Urothelium cell line (cell line): ENCODE results near the gene CCDC197.

ENCODE experiments used
- DNase-seq: peaks from one replicate; pipeline ENCODE4 v3.0.0; 2011; ENCODE audit warnings: low spot score, mixed read lengths
- FAIRE-seq: peaks from 2 replicates; lab custom pipeline; 2011; peaks lifted over from hg19 to GRCh38; lab: Jason Lieb, UNC

The CCDC197 gene

GRCh38 chr14:94054936-94055335 is 57.8 kb downstream of the CCDC197 start:
- DNase-seq (no peak), FAIRE-seq (no peak)

GRCh38 chr14:94056579-94057308 is 59.6 kb downstream of the CCDC197 start:
- FAIRE-seq, result no peak

GRCh38 chr14:94058128-94058673 is 61.1 kb downstream of the CCDC197 start:
- FAIRE-seq (no peak), DNase-seq (no peak)

More at GRCh38 chr14:94056579-94057308, 59.6 kb downstream of the CCDC197 start:
- DNase-seq, result no peak
